Thyroid gland (tissue), 4 donors: ENCODE data around the gene RPL13A. TPM values are rescaled to one million over a fixed set of nuclear protein-coding genes. Genes with fewer than 3 reads are reported as not detected.

Source experiments
- DNase-seq, 2 donors: peaks; one replicate each; pipeline ENCODE4 v3.0.0-alpha.2; 2019
- H3K27ac ChIP-seq, 3 donors: fragments of 200-600 bp; sonication (generic); 1 replicate in 2 of 3; 2 replicates in 1 of 3; pipeline ENCODE4 v1.5.1; 2016 to 2019; ENCODE audit warnings: mild to moderate bottlenecking in 1 of 3, moderate library complexity in 1 of 3
- H3K27me3 ChIP-seq: fragments of 200-600 bp; sonication (generic); one replicate; pipeline ENCODE4 v1.5.1; 2019
- H3K36me3 ChIP-seq, 2 donors: fragments of 200-600 bp; sonication (generic); one replicate each; pipeline ENCODE4 v1.5.1; 2016 to 2019
- H3K4me1 ChIP-seq, 2 donors: fragments of 200-600 bp; sonication (generic); one replicate each; pipeline ENCODE4 v1.5.1; 2017 to 2019
- H3K4me3 ChIP-seq, 3 donors: fragments of 200-600 bp; sonication (generic); replicated peaks in 1 of 3; 1 replicate in 2 of 3; 2 replicates in 1 of 3; pipeline ENCODE4 v1.5.1; 2016; ENCODE audit warnings: mild to moderate bottlenecking in 1 of 3
- H3K9me3 ChIP-seq: fragments of 200-600 bp; sonication (generic); one replicate; pipeline ENCODE4 v1.5.1; 2017
- POLR2A ChIP-seq, 2 donors: fragments of 450-650 bp; IDR thresholded peaks; one replicate each; pipeline ENCODE4 v1.6.1; 2017; ENCODE audit warnings: antibody characterized with exemption in 2 of 2, mild to moderate bottlenecking in 2 of 2, moderate library complexity in 1 of 2
- WGBS, 2 donors: methylation state at CpG; one replicate each; pipeline ENCODE4 v1.1.5; 2017; 5-methylcytosine and 5-hydroxymethylcytosine counted together
- intact Hi-C: fragments of 100-400 bp; cut with DNase I; formaldehyde crosslinking; loops from one replicate; pipeline ENCODE4 v1.15.1; 2023
- total RNA-seq, 4 donors: library from RNA; depleted of rRNA; stranded (reverse); fragments of >200 nt; gene quantifications; one replicate each; pipeline ENCODE4 v1.2.3, GENCODE V29; 2016
- TF ChIP-seq, protein P1 (sequence below), 6 experiments: fragments of 200-600 bp in 3 of 6; fragments of 450-650 bp in 3 of 6; sonication (generic) in 3 of 6; IDR thresholded peaks; one replicate each; pipeline ENCODE4 v1.5.1; 2016 to 2019; ENCODE audit warnings: antibody characterized with exemption in 6 of 6, mild to moderate bottlenecking in 2 of 6, inconsistent platforms in 1 of 6, moderate library complexity in 1 of 6

RPL13A gene
- total RNA-seq, 4 donors from 2014 or later, result 1,542 to 2,853 (median 2,123) TPM

DNA sequence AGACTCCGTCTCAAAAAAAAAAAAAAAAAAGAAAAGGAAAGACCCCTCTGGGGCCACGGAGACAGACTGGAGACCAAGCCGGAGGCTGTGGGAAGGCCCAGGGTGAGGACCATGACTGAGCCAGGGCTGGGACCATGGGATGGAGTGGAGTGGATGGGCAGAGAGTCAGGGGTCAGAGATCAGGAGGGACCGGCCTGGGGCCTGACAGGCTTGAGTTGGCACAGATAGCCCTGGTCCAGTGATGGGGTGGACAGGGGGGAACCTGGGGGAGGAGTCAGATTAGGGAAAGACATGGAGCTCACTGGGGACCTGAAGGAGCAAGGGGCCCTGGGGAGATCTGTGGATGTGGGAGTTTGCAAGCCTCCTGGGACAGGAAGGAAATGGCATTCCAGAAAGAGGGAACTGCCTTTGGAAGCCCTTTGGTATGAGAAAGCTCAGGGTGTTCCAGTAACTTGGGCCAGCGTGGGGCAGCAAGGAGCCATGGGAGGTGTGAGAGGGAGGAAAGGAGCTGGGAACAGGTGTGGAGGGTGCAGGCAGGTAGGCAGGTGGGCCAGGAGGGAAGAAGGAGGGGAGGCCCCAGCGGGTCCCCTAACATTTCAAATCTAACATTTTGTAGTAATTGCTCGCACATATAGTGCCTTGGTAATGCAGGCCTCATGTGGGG lies 6.3 kb upstream of the RPL13A start:
- peaks cover 0 to 5% of the 10 kb centered on the region in 2 donors for H3K4me1 ChIP-seq
- 86 to 90% methylated on average over 7 of the region's 7 CpGs for WGBS, 2 donors
- no peaks in the 10 kb centered on the region for H3K36me3 ChIP-seq
- H3K4me3 ChIP-seq, result no peak overlapping the region
- no peak for TF ChIP-seq POLR2A (IDR thresholded peaks at IDR 0.05)
- TF ChIP-seq, protein P1, sequence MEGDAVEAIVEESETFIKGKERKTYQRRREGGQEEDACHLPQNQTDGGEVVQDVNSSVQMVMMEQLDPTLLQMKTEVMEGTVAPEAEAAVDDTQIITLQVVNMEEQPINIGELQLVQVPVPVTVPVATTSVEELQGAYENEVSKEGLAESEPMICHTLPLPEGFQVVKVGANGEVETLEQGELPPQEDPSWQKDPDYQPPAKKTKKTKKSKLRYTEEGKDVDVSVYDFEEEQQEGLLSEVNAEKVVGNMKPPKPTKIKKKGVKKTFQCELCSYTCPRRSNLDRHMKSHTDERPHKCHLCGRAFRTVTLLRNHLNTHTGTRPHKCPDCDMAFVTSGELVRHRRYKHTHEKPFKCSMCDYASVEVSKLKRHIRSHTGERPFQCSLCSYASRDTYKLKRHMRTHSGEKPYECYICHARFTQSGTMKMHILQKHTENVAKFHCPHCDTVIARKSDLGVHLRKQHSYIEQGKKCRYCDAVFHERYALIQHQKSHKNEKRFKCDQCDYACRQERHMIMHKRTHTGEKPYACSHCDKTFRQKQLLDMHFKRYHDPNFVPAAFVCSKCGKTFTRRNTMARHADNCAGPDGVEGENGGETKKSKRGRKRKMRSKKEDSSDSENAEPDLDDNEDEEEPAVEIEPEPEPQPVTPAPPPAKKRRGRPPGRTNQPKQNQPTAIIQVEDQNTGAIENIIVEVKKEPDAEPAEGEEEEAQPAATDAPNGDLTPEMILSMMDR (IDR thresholded peaks at IDR 0.05), result no peak
- intact Hi-C loops, result no loop called here
- H3K27ac ChIP-seq, result no peak overlapping the region
- no peak for DNase-seq
- no peaks in the 10 kb centered on the region for H3K27me3 ChIP-seq
- H3K9me3 ChIP-seq, result no peaks in the 10 kb centered on the region

DNA sequence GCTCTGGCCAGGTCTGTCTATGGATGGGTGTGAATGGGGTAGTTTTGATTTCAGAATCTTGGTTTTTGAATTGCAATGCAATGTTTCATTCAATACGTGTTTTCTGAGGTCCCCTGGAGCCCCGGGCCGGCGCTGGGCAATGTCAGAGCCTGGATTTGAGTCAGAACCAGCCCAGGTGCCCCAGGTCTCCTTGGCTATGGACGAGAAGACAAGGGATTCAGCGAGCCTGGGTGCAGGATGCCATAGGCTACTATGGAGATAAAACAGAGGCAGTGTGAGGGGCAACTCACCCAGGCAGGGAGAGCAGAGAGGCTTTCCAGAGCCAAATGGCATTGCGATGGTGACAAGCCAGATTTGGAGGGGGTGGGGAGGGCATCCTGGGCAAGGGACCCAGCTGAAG lies 1.2 kb upstream of the RPL13A start:
- 94 to 98% methylated on average over 6 to 7 of the region's 7 CpGs for WGBS, 2 donors
- Histone ChIP-seq H3K4me3 (no peak overlapping the region), H3K9me3 (no peaks in the 10 kb centered on the region), H3K4me1 (peaks cover 18 to 20% of the 10 kb centered on the region in 2 donors), H3K27me3 (no peaks in the 10 kb centered on the region), H3K27ac (no peak overlapping the region), H3K36me3 (peaks cover 17 to 19% of the 10 kb centered on the region in 2 donors)
- DNase-seq, result no peak
- TF ChIP-seq, protein P1 (IDR thresholded peaks at IDR 0.05), result no peak
- no peak for TF ChIP-seq POLR2A (IDR thresholded peaks at IDR 0.05)
- intact Hi-C loops, result no loop called here

DNA sequence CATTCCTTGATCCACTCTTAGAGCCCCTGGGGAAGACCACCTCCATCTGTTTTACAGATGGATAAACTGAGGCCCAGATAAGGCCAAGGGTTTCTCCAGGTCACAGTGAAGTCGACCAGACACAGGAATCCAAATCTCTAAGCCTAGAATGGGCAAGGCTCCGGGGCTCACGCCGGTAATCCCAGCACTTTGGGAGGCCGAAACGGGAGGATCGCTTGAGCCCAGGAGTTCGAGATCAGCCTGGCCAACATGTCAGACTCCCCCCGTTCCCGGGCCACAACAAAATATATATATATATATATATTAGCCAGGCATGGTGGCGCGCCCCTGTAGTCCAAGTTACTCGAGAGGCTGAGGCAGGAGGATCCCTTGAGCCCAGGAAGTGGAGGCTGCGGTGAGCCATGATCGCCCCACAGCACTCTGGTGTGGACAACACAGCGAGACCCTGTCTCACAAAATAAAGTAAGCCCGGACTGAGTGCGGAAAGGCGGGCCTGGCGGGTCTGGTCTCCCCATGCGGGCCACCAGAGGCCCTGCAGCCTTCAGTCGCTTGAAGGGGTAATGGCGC lies 615 bp upstream of the RPL13A start:
- Histone ChIP-seq H3K27ac (peak overlapping the region; percentile 54 to 73 (median 72)), H3K27me3 (no peaks in the 10 kb centered on the region), H3K4me3 (no peak overlapping the region), H3K36me3 (peaks cover 23 to 24% of the 10 kb centered on the region in 2 donors), H3K9me3 (no peaks in the 10 kb centered on the region), H3K4me1 (peaks cover 18 to 20% of the 10 kb centered on the region in 2 donors)
- intact Hi-C loops, result no loop called here
- no peak for DNase-seq
- 57 to 71% methylated on average over 15 to 21 of the region's 23 CpGs for WGBS, 2 donors
- TF ChIP-seq POLR2A (IDR thresholded peaks at IDR 0.05), result no peak
- TF ChIP-seq, protein P1 (IDR thresholded peaks at IDR 0.05), result no peak

DNA sequence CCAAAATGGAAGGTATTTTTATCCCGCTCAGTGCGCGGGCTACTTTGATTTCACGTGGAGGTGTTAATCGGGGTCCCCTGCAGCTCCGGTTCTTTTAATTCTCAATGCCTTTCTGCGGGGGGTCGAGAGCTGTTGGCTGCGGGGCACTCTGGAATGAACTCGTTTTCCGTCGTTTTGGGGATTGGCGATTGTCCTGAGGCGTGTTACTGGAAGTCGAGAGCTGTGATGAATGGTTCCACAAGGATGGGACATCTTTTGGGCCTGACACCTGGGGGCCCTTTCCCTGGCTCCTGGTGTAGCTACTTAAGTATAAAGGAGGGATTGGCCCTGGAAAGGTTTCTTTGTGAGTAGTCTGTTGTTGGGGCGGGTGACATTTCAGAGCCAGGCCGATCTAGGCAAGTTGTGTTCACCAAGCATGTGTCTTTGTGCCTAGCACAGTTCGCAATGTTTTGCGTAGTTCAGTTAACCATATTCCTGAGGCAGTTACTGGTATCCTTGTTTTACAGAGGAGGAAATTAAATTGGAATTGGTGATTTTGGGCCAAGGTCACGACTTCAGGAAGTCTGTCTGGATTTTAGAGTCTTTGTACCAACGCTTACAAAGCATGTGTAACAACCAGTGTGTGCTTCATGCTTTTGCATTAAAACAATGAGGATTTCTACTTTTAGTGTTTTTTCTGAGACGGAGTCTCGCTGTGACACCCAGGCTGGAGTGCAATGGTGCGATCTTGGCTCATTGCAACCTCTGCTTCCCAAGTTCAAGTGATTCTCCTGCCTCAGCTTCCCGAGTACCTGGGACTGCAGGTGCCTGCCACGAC lies 846 bp downstream of the RPL13A start:
- Histone ChIP-seq H3K9me3 (no peaks in the 10 kb centered on the region), H3K4me3 (peak overlapping the region; percentile 75 to 85 (median 78)), H3K27me3 (no peaks in the 10 kb centered on the region), H3K27ac (peak overlapping the region; percentile 57 to 89 (median 87)), H3K36me3 (peaks cover 37 to 39% of the 10 kb centered on the region in 2 donors), H3K4me1 (peaks cover 18 to 20% of the 10 kb centered on the region in 2 donors)
- 1 to 2% methylated on average over 21 to 24 of the region's 26 CpGs for WGBS, 2 donors
- no peak for DNase-seq
- intact Hi-C loops, result no loop called here
- TF ChIP-seq, protein P1 (IDR thresholded peaks at IDR 0.05), result no peak
- no peak for TF ChIP-seq POLR2A (IDR thresholded peaks at IDR 0.05)
